ENCODE data around the gene PGAP3. TPM values are rescaled to one million over a fixed set of nuclear protein-coding genes. Genes with fewer than 3 reads are reported as not detected.
A peak's percentile ranks its signal among the peaks of the same experiment; 100 is the strongest.

The PGAP3 gene
- total and polyA plus RNA-seq, 4 donors: 15.9 to 39.7 (median 26.4) TPM

DNA sequence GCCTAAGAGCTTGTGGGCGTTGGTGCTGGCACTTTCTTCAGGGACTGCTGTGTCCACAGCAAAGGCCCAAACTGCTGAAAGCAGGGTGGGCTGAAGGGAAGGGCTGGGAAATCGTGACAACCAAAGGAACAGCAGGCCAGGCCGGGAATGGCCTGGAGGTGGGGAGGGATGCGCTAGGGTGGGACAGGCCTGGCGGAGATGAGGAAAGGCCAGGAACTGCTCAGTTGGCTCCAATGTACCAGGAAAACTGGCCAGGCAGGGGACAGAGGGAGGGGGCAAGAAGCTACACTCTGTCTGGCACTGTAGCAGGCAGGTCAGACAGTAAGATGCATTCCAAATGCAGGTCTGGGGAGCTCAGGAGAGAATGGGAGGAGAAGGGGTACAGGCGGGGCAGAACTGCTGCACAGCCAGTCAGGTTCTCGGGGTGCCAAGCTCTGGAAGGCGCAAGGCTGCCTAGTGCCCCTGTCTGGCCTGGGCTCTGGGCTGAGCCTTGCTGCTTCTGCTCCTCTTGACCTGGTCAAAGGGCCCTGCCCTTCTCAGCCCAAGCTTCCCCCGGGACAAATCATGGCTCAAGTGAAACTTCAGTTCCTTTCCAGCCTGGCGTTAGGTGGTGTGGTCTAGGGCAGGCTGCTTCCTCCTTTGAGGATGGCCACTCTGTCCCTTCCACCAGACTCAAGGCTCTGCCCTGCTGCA is 12.3 kb downstream of the PGAP3 start:
- Histone ChIP-seq H3K36me3 (ENCODE audit: control insufficient read depth in 4 of 4, insufficient read depth in 4 of 4, low read length in 4 of 4) (peaks cover 0 to 7% (median 5%) of the 10 kb centered on the region in 4 donors), H3K4me3 (no peak overlapping the region), H3K4me1 (ENCODE audit: control insufficient read depth in 5 of 5, insufficient read depth in 5 of 5, low read length in 5 of 5) (peaks cover 10 to 42% (median 19%) of the 10 kb centered on the region in 5 donors), H3K9ac (ENCODE audit: insufficient read depth in 1 of 2, low read length in 2 of 2) (peak overlapping the region in 1 of 2 donors; percentile 7), H3K9me3 (ENCODE audit: control insufficient read depth in 4 of 4, insufficient read depth in 3 of 4, low read length in 3 of 4) (no peaks in the 10 kb centered on the region), H3K27ac (ENCODE audit: low read depth in 1 of 2, low read length in 1 of 2) (peak overlapping the region; percentile 8 to 87), H3K27me3 (ENCODE audit: control insufficient read depth in 3 of 3, insufficient read depth in 3 of 3, low read length in 2 of 3) (peaks cover 0 to 2% (median 0%) of the 10 kb centered on the region in 3 donors)
- DNase-seq (no peak), ATAC-seq (ENCODE audit: insufficient read depth, low FRiP score) (no peak)
- TF ChIP-seq, protein P1, sequence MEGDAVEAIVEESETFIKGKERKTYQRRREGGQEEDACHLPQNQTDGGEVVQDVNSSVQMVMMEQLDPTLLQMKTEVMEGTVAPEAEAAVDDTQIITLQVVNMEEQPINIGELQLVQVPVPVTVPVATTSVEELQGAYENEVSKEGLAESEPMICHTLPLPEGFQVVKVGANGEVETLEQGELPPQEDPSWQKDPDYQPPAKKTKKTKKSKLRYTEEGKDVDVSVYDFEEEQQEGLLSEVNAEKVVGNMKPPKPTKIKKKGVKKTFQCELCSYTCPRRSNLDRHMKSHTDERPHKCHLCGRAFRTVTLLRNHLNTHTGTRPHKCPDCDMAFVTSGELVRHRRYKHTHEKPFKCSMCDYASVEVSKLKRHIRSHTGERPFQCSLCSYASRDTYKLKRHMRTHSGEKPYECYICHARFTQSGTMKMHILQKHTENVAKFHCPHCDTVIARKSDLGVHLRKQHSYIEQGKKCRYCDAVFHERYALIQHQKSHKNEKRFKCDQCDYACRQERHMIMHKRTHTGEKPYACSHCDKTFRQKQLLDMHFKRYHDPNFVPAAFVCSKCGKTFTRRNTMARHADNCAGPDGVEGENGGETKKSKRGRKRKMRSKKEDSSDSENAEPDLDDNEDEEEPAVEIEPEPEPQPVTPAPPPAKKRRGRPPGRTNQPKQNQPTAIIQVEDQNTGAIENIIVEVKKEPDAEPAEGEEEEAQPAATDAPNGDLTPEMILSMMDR (IDR thresholded peaks at IDR 0.05; ENCODE audit: control extremely low read depth, extremely low read depth): no peak
- 73 to 77% methylated on average over 10 of the region's 10 CpGs for WGBS, 2 donors

- 51 to 68% methylated on average over 11 of the region's 11 CpGs for WGBS, 2 donors
- H3K9ac ChIP-seq (ENCODE audit: insufficient read depth in 1 of 2, low read length in 2 of 2): peak overlapping the region in 1 of 2 donors; percentile 7
Observed at GRCh38 chr17:39674702-39675389, 13.0 kb downstream of the PGAP3 start.

DNA sequence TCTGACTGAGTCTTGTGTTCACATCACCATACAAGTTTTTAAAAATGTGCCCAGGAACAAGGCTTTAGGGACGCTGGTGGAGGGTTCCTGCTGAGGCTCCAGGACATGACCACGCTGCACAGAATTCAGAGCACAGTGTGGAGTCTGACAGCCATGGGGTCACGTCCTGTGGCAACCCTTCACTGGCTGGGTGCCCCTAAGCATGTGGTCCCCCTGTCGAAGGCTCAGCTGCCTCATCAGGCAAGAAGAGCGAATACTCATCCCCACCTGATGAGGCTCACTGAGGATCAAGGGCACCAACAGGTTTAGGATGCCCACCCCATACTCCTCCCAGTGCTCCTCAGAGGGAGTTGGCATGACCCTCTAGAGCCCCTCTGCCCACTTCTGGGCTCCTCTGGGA is 13.7 kb downstream of the PGAP3 start:
- Histone ChIP-seq H3K9ac (ENCODE audit: insufficient read depth in 1 of 2, low read length in 2 of 2) (no peak overlapping the region), H3K4me3 (no peak overlapping the region), H3K27me3 (ENCODE audit: control insufficient read depth in 3 of 3, insufficient read depth in 3 of 3, low read length in 2 of 3) (peaks cover 0 to 2% (median 0%) of the 10 kb centered on the region in 3 donors), H3K27ac (ENCODE audit: low read depth in 1 of 2, low read length in 1 of 2) (no peak overlapping the region), H3K4me1 (ENCODE audit: control insufficient read depth in 5 of 5, insufficient read depth in 5 of 5, low read length in 5 of 5) (peaks cover 10 to 42% (median 19%) of the 10 kb centered on the region in 5 donors), H3K9me3 (ENCODE audit: control insufficient read depth in 4 of 4, insufficient read depth in 3 of 4, low read length in 3 of 4) (no peaks in the 10 kb centered on the region), H3K36me3 (ENCODE audit: control insufficient read depth in 4 of 4, insufficient read depth in 4 of 4, low read length in 4 of 4) (peaks cover 0 to 7% (median 1%) of the 10 kb centered on the region in 4 donors)
- 84 to 92% methylated on average over 5 of the region's 5 CpGs for WGBS, 2 donors
- DNase-seq (no peak), ATAC-seq (ENCODE audit: insufficient read depth, low FRiP score) (no peak)
- TF ChIP-seq, protein P1 (IDR thresholded peaks at IDR 0.05; ENCODE audit: control extremely low read depth, extremely low read depth): no peak

More at GRCh38 chr17:39674702-39675389, 13.0 kb downstream of the PGAP3 start:
- no peak overlapping the region for H3K4me3 ChIP-seq
- ATAC-seq (ENCODE audit: insufficient read depth, low FRiP score): peak; percentile 14
- H3K27ac ChIP-seq (ENCODE audit: low read depth in 1 of 2, low read length in 1 of 2): peak overlapping the region; percentile 8 to 87
- DNase-seq: peak; percentile 53 to 77 (median 74)
- peaks cover 0 to 7% (median 4%) of the 10 kb centered on the region in 4 donors for H3K36me3 ChIP-seq (ENCODE audit: control insufficient read depth in 4 of 4, insufficient read depth in 4 of 4, low read length in 4 of 4)
- H3K4me1 ChIP-seq (ENCODE audit: control insufficient read depth in 5 of 5, insufficient read depth in 5 of 5, low read length in 5 of 5): peaks cover 10 to 42% (median 19%) of the 10 kb centered on the region in 5 donors
- peaks cover 0 to 2% (median 0%) of the 10 kb centered on the region in 3 donors for H3K27me3 ChIP-seq (ENCODE audit: control insufficient read depth in 3 of 3, insufficient read depth in 3 of 3, low read length in 2 of 3)
- TF ChIP-seq, protein P1 (IDR thresholded peaks at IDR 0.05; ENCODE audit: control extremely low read depth, extremely low read depth): no peak
- no peaks in the 10 kb centered on the region for H3K9me3 ChIP-seq (ENCODE audit: control insufficient read depth in 4 of 4, insufficient read depth in 3 of 4, low read length in 3 of 4)
